HG03064 (cell line): ENCODE measurements around the gene KSR1.
"Not testable (repeated sequence)": the region's sequence is repeated elsewhere in the genome, so short reads cannot be mapped to it uniquely, and the experiment has no call there.

Experiments used
- ATAC-seq: cut with Tn5 transposase; IDR thresholded peaks from one replicate; pipeline ENCODE4 v1.9.1; 2021; ENCODE audit warnings: low read depth; ENCODE audit not compliant: unreplicated experiment

The KSR1 gene

DNA sequence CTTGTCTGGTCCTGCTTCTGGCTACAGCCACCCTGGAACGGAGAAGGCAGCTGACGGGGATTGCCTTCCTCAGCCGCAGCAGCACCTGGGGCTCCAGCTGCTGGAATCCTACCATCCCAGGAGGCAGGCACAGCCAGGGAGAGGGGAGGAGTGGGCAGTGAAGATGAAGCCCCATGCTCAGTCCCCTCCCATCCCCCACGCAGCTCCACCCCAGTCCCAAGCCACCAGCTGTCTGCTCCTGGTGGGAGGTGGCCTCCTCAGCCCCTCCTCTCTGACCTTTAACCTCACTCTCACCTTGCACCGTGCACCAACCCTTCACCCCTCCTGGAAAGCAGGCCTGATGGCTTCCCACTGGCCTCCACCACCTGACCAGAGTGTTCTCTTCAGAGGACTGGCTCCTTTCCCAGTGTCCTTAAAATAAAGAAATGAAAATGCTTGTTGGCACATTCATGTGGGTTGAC, 192.9 kb downstream of the KSR1 start:
- ATAC-seq, result not testable (repeated sequence)

DNA sequence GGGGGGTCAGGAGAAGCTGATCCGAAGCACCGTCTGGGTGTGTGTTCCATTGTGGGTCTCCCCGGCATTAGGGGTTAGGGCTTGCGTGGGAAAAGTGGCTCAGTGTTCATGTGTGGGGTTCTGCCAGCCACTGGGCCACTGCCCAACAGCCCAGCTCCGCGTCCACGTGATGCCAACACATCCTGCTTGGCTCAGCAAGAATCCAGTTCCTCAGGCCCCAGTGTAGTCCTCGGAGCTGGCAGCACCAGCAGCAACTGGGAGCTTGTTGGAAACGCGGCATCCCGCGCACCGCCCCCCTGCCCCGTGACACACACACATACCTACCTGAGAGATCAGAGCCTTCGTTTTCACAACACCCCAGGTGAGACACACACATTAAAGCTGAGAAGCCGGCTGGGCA, 193.7 kb downstream of the KSR1 start:
- ATAC-seq, result no peak

DNA sequence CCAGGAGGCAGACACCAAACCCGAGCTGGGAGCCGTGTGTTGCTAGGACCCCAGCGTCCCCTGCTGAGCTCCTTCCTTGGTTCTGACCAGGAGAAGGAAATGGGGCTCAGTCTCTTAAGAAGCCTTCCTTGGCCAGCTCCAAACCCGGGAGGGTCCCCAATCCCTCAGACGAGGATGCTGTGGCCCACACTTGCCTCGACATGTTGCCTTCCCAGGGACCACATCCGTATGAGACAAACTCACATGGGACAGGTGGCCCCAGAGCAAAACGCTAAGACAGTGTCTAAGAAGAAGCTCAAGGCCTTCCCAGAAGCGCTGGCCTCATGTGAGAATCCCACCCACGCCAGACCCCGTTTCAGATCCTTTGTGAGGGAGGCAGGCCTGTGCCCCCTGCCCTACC, 194.6 kb downstream of the KSR1 start:
- ATAC-seq, result no peak

DNA sequence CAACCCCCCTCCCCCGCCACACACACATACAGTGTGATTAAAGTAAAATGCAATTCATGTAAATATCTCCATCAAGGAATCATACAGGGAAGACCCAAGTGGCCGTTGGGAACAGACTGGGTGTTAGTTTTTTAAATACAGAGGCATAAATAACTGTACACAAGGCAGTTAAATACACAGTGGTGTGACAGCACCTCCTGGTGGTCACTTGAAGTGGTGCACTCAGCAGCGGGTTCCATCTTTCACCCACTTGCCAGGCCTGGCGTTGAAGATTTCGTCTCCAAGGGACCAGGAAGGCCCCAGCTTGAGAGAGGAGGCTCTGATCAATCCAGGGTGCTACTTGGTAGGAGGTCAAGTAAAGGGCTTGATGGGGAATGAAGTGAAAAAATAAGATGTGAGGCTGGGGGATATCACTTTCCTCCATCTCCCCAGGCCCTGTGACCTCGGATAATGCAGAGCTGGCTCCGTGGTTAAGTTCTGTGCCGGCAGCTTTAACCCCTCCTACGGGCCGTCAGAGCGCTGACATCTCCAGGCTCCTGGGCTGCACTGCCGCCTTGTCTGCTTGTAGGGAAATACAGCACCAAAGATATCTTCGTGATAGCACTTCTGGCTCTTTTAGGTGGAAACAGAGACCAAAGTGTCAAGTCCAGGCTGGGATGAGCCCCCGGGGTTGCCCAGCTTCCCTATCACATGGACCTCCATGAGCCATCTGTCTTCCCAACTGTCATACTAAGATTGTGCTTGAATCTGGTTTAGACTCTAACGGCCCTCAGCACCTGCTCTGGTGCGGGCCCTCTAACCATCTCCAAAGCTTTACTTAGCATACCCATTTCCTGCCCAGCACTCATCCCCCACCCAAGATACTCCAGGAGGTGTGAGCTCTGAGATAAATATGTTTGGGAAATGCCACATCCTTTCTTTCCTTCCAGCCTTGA, 195.4 kb downstream of the KSR1 start:
- no peak for ATAC-seq

DNA sequence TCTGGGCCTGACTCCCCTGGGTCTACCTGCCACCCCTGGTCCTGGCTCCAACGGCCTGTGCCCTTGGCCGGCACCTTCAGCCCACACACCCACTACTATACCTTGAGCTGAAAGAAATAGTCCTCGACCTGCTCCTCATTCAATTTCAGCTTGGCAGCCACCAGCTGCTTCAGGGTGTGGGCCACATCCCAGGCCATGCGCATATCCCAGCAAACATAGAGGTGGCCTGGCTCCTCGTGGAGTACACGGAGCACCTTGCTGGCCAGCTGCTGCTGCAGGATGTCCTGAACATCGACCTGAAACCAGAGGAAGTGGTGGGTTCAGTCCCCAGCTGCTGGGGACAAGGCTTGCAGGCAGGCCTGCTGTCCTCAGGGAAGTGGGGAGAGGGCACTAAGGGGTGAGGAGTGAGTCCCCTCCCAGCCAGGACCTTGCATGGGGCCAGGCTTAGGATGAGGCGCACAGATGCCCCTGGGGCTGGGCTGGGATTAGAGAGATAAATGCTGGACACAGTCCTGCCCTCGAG, 197.3 kb downstream of the KSR1 start:
- ATAC-seq, result not testable (repeated sequence)

DNA sequence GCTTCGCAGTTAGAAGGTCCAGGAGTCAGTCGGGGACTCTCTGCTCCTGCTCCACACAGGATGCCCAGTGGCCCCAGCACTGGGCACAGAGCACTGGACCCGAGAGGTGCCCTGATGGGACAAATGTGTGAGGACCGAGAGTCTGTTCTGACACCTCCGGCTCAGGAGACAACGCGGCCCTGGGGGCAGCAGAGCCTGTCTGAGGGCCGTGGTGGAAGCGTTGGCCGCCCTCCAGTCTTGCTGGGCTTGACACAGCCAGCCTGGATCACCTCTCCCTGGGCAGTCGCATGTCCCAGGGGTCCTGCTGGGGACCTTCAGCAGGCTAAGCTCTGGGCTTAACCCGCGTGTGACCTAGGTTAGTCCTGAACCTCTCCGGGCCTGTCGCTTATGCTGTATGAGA, 197.9 kb downstream of the KSR1 start:
- no peak for ATAC-seq

DNA sequence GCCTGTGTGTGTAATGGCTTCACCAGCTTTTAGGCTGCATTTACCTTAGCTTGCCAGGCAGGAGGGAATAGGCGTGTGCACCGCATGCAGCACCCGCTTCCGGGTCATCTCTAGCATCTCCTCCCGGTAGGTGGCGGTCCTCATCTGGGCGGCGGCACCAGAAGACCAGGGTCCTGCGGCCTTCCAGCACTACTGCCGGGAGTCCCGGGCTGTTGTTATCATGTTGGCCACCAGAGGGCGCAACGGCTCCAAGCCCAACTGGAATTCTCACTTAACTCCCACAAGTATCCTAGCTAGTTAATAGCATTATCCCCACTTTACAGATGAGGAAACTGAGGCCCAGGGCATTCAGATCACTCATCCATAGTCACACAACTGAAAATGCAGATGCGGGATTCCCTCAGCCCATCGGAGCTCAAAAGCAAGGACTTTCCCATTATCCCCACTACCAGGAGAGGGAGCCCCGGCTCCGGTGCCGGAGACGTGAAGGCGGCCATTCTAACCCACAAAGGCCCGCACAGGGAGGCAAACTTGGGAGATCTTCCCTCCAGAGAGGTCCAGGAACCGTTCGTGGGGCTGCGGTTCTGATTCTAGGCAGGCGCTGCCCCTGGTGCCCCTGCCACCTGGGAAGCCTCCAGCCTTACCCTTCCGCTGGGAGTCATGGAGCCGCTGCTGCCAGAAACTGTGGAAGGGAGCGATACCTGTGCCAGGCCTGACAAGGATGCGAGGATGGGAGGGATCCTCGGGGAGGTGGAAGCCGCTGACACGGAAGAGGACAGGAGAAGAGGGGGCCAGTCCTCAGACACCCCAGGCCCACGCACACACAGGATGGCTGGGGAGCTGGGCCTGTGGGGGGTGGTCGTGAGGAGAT, 198.6 kb downstream of the KSR1 start:
- no peak for ATAC-seq

DNA sequence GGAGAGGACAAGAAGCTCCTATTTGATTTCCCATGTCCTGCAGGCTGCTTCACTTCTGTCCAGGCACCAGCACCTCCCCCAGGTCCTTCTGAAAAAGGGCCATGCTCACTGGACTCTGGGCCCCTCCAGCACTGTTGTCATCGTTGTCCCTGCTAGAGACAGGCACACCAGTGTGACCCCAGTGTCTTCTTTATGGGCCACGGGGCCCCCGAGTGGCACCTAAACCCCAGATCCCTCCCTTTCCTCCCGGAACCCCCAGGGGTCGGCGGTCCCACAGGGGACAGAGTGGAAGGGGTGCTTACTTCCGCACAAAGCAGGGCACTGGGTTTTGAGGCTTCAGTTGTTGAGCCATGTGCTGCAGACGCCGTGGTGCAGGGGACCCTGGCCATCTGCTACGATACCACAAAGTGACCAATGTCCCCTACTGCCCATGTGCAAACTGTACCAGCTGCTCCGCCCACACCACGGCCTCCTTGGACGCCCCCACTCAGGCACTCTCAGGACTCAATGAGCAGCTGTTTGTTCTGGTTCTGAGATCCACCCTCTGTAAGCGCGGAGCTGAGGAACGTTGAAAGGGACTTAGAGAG, 199.4 kb downstream of the KSR1 start:
- not testable (repeated sequence) for ATAC-seq

DNA sequence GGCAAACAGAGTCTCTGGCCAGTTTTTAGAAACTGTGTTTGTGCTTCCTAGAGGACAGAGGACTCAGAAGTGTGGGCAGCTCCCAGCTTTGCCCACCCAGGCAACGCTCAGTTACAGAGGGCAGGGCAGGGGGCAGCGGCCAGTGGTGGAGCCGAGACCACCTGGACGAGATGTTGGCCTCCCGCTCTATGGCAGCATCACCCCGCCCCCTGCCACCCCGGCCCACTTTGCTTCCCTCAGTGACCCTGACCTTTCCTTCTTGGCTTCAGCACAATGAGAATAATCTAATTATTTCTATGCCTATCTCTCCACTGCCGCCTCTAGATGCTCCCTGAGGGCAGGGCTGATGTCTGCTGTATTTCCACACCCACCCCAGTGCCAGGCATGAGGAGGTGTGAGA, 200.4 kb downstream of the KSR1 start:
- ATAC-seq, result not testable (repeated sequence)

DNA sequence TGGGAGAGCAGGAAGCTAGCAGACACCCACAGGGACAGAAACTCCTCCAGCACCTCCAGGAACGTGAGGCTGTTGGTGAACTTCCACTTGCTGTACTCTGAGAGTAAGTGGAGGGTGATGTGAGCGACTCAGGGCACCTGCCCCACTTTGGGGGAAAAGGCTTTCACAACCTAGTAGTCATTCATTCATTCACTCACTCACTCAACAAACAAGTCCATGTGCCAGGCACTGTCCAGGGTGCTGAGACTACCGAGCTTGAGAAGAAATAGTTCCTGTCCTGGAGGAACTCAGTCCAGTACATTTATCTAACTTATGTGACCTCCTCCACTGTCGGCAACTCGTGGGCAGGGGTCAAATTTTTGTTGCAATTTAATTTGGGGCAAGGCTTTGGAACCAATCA, 201.4 kb downstream of the KSR1 start:
- ATAC-seq, result no peak

DNA sequence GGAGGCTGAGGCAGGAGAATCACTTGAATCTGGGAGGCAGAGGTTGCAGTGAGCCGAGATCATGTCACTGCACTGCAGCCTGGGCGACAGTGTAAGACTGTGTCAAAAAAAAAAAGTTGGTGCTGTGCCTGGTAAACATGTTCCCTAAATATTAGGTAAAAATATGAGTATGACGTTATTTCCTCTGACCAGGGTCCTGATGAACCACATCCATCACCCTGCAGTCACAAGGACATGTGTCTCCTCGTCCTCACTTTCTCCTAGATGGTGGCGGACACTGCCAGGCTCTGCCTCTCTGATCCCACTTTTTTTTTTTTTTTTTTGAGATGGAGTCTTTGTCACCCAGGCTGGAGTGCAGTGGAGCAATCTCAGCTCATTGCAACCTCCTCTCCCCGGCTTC, 203.4 kb downstream of the KSR1 start:
- ATAC-seq, result no peak

DNA sequence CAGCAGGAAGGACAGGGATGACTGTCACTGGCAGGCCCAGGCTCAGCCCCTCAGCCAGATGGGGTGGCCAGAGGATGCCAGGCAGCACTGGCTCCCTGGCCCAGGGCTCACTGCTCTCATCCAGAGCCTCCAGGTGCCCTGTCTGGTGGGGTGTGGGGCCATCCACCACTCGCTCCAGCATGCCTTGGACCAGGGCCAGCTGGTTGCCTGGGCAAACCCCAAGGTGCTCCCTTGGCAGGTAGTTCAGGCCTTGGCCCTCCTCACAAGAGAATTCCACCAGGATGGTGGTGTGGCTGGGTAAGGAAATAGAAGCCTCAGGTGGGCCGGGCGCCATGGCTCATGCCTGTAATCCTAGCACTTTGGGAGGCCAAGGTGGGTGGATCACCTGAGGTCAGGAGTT, 204.2 kb downstream of the KSR1 start:
- ATAC-seq, result no peak

DNA sequence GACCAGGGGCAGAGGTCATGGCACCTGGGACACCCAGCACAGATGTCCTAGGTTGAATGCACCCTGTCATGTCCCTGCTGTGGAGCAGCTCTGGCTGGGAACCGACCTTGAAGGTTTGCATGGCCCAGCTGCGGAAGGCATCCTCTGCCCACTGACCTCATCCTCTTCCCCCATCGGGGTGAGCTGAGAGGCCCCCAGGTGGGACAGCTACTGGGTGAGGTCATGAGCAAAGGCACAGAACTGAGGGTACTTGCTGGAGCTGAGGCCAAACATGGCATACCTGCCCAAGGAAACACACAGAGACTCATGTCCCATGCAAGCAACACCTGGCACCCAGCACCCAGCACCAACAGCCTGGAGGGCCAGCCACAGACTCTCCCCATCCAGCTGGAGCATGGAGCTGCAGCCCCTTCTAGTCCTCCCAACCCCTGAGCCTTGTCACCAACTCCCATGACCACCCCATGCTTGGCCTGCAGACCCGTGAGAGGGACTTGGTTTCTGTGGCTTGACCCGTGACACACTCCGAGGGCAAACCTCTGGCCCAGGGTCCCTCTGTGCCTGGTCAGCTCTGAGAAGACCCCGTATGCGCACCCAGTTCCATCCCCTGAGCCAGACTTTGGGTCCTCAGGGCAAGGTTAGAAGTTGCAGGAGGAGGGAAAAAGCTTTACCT, 207.8 kb downstream of the KSR1 start:
- ATAC-seq, result no peak

DNA sequence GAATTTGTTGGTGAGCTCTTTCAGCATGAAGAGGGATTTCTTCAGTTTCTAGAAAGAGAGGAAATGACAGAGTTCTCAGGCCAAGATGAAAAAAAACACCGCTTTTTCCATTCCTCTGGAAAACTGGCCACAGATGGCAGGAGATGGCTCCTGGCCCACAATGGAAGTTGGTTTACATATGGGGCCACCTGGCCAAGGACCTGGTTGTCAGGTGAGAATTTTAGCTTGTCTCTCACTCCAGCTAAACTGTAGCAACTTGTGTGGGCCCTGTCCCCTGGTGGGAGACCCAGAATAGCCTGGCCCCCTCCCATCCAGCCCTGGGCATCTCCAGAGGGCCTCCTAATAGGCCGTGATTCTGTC, 208.3 kb downstream of the KSR1 start:
- no peak for ATAC-seq

DNA sequence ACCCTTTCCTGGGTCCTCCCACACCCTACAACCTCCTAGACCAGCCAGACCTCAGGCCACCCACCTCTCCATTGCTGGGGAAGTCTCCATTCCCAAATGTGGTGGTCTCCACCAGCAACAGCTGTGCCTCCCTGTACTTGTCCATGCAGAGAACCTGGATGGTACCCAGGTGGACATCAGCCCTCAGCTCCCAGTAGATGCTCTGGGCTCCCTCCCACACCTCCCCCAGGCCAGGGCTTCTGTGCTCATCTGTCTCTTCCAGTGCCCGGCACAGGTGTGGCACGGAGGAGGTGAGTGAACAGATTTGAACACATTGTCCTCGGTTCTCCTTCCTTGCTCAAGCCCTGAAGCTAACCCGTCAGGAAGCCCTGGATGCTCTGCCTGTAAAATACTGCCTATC, 209.3 kb downstream of the KSR1 start:
- no peak for ATAC-seq

DNA sequence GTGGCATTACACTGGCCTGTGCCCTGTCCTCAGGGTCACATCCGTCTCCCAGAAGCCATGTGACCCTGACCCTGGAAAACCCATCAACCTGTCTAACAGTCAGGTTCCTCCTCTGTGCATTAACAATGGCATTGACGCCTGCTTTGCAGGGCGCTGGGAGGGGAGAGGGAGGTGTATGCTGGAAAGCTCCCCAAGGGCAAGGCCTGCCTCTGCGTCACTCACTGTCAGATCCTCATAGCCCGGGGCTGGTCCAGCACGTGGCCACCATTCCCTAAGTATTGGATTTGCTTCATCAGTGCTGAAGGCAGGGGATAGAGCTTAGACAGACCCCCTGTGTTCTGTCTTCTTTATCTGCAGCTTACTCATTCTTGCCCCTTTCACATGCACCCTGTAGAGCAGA, 210.0 kb downstream of the KSR1 start:
- ATAC-seq, result not testable (repeated sequence)

DNA sequence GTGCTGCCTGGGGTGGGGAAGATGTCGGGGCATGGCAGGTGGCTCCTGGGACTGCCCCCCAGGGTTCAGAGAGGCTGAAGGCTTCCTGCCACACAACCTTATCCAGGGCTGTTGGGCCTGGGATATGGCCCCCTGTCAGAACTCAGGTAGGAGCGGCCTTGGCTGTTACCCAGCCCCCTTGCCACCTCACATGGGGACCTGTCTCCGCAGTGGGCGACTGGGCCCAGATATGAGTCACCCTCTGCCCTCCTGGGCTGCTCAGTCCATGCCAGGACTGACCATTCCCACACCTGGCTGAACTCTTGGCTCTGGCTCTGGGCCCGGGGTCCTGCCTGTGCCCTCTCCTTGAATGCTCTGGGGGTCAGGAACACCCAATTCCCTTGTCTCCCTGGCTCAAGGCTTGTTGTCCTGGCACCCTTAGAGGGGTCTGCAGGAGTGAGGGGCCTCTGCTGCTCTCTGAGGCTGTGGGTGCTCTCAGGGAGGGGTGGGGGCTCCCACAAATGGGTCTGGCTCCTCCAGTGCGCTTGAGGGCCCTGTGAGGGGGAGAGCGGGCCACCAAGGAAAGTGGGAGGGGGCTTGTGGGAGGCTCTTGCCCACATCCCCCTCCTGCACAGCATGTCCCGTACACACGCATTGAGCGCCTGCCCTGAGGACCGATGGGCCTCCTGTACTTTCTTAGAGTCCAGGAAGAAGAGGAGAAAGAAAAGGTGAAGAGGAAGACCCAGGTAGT, 210.7 kb downstream of the KSR1 start:
- no peak for ATAC-seq

DNA sequence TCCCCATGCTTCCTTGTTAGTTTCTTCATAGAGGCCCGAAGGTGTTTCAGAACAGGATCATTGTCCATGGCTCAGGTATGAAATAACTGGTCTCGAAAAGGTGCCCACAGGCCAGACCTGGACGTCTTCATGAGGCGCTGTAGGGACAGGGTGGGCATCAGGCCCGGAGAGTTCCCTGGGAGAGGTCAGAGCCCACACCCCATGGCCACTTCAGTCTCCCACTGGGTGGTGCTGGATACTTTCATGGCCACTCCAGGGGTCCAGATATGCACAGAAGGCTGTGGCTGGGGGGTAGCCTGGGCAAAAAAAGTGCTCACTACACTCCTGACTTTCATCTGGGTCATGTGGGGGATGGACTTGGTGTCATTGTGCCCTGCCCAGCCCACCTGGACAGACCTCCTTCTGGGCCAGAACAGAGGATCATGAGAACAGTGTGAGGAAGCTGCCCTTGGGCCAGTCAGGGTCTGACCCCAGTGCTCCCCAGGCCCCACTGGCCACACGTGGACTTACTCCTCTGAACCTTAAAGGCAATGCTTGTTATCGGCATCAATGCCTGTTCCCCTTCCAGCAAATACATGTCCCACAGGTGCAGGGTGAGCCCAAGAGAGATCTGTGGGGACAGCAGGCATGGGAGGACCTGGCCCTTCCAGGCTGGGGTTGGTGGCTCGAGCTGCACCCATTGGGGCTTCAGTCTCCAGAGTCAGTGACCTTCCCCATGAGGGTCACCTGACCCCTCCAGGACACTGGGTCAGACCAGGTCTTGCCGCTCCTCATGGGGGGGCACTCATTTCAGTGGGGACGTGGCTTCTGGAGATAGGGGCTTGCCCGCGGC, 211.6 kb downstream of the KSR1 start:
- no peak for ATAC-seq

DNA sequence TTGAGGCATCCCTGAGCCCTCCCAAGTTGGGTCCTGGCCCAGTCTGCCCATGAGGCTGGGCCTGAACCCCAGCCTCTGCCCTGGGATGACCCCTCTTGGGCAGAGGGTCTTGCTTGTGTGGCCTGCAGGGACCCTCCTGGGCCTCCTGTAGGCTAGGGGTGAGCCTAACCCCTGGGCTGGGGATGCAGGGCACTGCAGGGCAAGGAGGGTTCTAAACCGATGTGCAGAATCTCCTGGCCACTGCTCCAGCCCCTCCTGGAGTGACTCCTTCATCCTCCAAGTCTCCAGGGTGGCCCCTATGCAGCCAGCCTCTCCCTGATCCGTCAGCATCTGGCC, 212.2 kb downstream of the KSR1 start:
- ATAC-seq, result no peak
